HG03442 (cell line): ENCODE measurements around the gene MLYCD.

Source experiments
- ATAC-seq: cut with Tn5 transposase; IDR thresholded peaks from one replicate; pipeline ENCODE4 v1.9.1; 2021; ENCODE audit warnings: mild to moderate bottlenecking, moderate library complexity; ENCODE audit not compliant: unreplicated experiment

MLYCD gene

GRCh38 chr16:83899272-83899897 is 470 bp downstream of the MLYCD start:
- peak; percentile 45 for ATAC-seq

GRCh38 chr16:83899978-83900377 is 1.1 kb downstream of the MLYCD start:
- no peak for ATAC-seq

- ATAC-seq, result no peak
These were observed 1.7 kb downstream of the MLYCD start for GRCh38 chr16:83900571-83900970.

GRCh38 chr16:83901101-83901500 is 2.2 kb downstream of the MLYCD start:
- ATAC-seq, result no peak

- no peak for ATAC-seq
These were observed 4.8 kb downstream of the MLYCD start for GRCh38 chr16:83903751-83904150.

GRCh38 chr16:83906683-83907082 is 7.8 kb downstream of the MLYCD start:
- no peak for ATAC-seq

GRCh38 chr16:83907111-83907510 is 8.2 kb downstream of the MLYCD start:
- ATAC-seq, result no peak

- ATAC-seq, result no peak
These were observed 8.8 kb downstream of the MLYCD start for GRCh38 chr16:83907631-83908250.

- no peak for ATAC-seq
These were observed 9.9 kb downstream of the MLYCD start for GRCh38 chr16:83908798-83909197.

GRCh38 chr16:83911290-83911689 is 12.4 kb downstream of the MLYCD start:
- no peak for ATAC-seq

- no peak for ATAC-seq
These were observed 13.8 kb downstream of the MLYCD start for GRCh38 chr16:83912519-83913244.

GRCh38 chr16:83913245-83913633 is 14.3 kb downstream of the MLYCD start:
- no peak for ATAC-seq

- no peak for ATAC-seq
These were observed 15.3 kb downstream of the MLYCD start for GRCh38 chr16:83914091-83914710.

- no peak for ATAC-seq
These were observed 16.2 kb downstream of the MLYCD start for GRCh38 chr16:83915081-83915480.

- ATAC-seq, result no peak
These were observed 16.6 kb downstream of the MLYCD start for GRCh38 chr16:83915491-83915890.

- ATAC-seq, result no peak
These were observed 18.5 kb downstream of the MLYCD start for GRCh38 chr16:83917152-83918120.

- no peak for ATAC-seq
These were observed 22.1 kb downstream of the MLYCD start for GRCh38 chr16:83920894-83921491.

GRCh38 chr16:83923581-83924365 is 24.9 kb downstream of the MLYCD start:
- no peak for ATAC-seq

- ATAC-seq, result no peak
These were observed 25.8 kb downstream of the MLYCD start for GRCh38 chr16:83924686-83925085.
